Mesothelial cell of epicardium (in vitro differentiated cells): ENCODE data around the gene RNF31. TPM values are rescaled to one million over a fixed set of nuclear protein-coding genes. Genes with fewer than 3 reads are reported as not detected.

Experiments used
- DNase-seq, 2 experiments: peaks; one replicate each; pipeline ENCODE4 v3.0.0; 2021; ENCODE audit warnings: low spot score in 2 of 2; ENCODE audit not compliant: unreplicated experiment in 2 of 2
- H3K27ac Mint-ChIP-seq: 2 replicates; pipeline ENCODE4 v1.8.0; 2021; ENCODE audit warnings: mixed read lengths
- H3K27me3 Mint-ChIP-seq: 2 replicates; pipeline ENCODE4 v1.8.0; 2021; ENCODE audit warnings: low read depth, mixed read lengths
- H3K36me3 Mint-ChIP-seq: 2 replicates; pipeline ENCODE4 v1.8.0; 2021; ENCODE audit warnings: mixed read lengths
- H3K4me1 Mint-ChIP-seq: 2 replicates; pipeline ENCODE4 v1.8.0; 2021; ENCODE audit warnings: mixed read lengths
- H3K4me3 Mint-ChIP-seq: 2 replicates; pipeline ENCODE4 v1.8.0; 2021; ENCODE audit warnings: mild to moderate bottlenecking, moderate library complexity, mixed read lengths
- H3K9me3 Mint-ChIP-seq: 2 replicates; pipeline ENCODE4 v1.8.0; 2021; ENCODE audit warnings: mixed read lengths
- CTCF ChIP-seq: fragments of 200-600 bp; sonication (generic); IDR thresholded peaks from one replicate; pipeline ENCODE4 v1.5.0; 2021; ENCODE audit warnings: antibody characterized with exemption; ENCODE audit not compliant: unreplicated experiment
- total RNA-seq: library from RNA; stranded (reverse); gene quantifications from 3 replicates; pipeline ENCODE4 v1.2.1, GENCODE V29; 2021

The RNF31 gene
- total RNA-seq, 1 donor from 2014 or later: 90.5 TPM

DNA sequence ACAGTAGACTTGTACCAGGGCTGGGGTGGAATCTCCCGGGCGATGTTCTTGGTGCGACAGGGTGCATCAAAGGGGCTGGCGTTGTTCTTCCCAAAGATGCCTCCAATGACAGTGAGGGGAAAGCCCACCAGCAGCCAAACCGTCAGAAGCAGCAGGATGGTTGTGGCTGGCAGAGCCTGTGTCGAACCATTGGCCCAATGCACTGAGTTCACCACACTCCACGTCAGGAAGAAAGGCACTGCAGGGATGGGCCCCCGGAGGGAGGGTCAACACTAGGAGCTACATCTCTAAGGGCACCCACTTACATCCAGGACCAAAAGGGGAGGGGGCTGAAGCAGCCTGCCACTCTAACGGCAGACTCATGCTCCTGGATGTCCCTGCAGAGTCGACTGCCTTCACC, 43.1 kb downstream of the RNF31 start:
- H3K4me1 Mint-ChIP-seq: peaks cover 28% of the 10 kb centered on the region
- no peaks in the 10 kb centered on the region for H3K27me3 Mint-ChIP-seq
- TF ChIP-seq CTCF: no peak
- no peak overlapping the region for H3K27ac Mint-ChIP-seq
- no peaks in the 10 kb centered on the region for H3K9me3 Mint-ChIP-seq
- no peak overlapping the region for H3K4me3 Mint-ChIP-seq
- peaks cover 20% of the 10 kb centered on the region for H3K36me3 Mint-ChIP-seq
- no peak for DNase-seq

GRCh38 chr14:24192933-24193332, 45.6 kb downstream of the RNF31 start:
- Mint-ChIP-seq H3K27ac (no peak overlapping the region), H3K27me3 (no peaks in the 10 kb centered on the region), H3K36me3 (peaks cover 20% of the 10 kb centered on the region), H3K9me3 (no peaks in the 10 kb centered on the region), H3K4me3 (no peak overlapping the region), H3K4me1 (peaks cover 29% of the 10 kb centered on the region)
- no peak for TF ChIP-seq CTCF
- no peak for DNase-seq

- no peak for DNase-seq
- Mint-ChIP-seq H3K36me3 (peaks cover 26% of the 10 kb centered on the region), H3K4me3 (peak overlapping the region; percentile 88), H3K4me1 (peaks cover 24% of the 10 kb centered on the region), H3K27ac (peak overlapping the region; percentile 54), H3K9me3 (no peaks in the 10 kb centered on the region), H3K27me3 (no peaks in the 10 kb centered on the region)
- no peak for TF ChIP-seq CTCF
Measured at GRCh38 chr14:24194186-24194872, 47.0 kb downstream of the RNF31 start.

DNA sequence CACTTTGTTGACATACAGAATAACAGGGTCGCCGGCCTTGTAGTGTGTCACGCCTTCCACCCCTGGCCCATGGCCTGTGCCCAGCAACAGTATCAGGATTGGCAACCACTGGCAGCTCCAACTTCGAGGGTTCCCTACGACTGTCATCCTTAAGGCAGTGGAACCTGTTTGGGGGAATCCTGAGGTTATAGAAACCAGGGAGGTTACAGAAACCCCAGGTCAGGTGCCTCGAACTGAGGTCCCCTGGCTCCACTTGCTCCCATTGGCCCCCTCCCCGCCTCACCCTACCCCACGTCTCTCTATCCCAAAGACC, 47.5 kb downstream of the RNF31 start:
- peaks cover 28% of the 10 kb centered on the region for H3K36me3 Mint-ChIP-seq
- peak overlapping the region; percentile 54 for H3K27ac Mint-ChIP-seq
- DNase-seq: no peak
- no peaks in the 10 kb centered on the region for H3K27me3 Mint-ChIP-seq
- H3K4me3 Mint-ChIP-seq: peak overlapping the region; percentile 88
- H3K4me1 Mint-ChIP-seq: peaks cover 23% of the 10 kb centered on the region
- H3K9me3 Mint-ChIP-seq: no peaks in the 10 kb centered on the region
- TF ChIP-seq CTCF: no peak

GRCh38 chr14:24195186-24196070, 48.1 kb downstream of the RNF31 start, which contains the start of gene TM9SF1:
Gene TM9SF1 (minus strand): TSS chr14:24195441. CDS start chr14:24195019, 422 bp downstream.
- Mint-ChIP-seq H3K4me1 (peaks cover 23% of the 10 kb centered on the region), H3K27me3 (no peaks in the 10 kb centered on the region), H3K36me3 (peaks cover 31% of the 10 kb centered on the region), H3K9me3 (no peaks in the 10 kb centered on the region), H3K27ac (peak within 1 kb of the TSS; percentile 92), H3K4me3 (peak within 1 kb of the TSS; percentile 88)
- TF ChIP-seq CTCF: no peak
- peak; percentile 61 to 83 for DNase-seq
